Activated CD4-positive, alpha-beta T cell treated with anti-CD3 and anti-CD28 coated beads, Interleukin-2, amount 10 ng/mL, durations not matched to agents 7 days and 5 days (primary cell): ENCODE data around the gene CTU2. TPM values are rescaled to one million over a fixed set of nuclear protein-coding genes. Genes with fewer than 3 reads are reported as not detected.

Source experiments
- CTCF ChIA-PET: fragments of 350-600 bp; sonication (Branson Sonifier 250); formaldehyde crosslinking; loops from one replicate; lab custom pipeline; 2021; ENCODE audit warnings: antibody characterized with exemption; lab: Charles Lee
- POLR2A ChIA-PET: fragments of 350-600 bp; sonication (Branson Sonifier 250); formaldehyde crosslinking; loops from one replicate; lab custom pipeline; 2021; ENCODE audit warnings: antibody characterized with exemption; lab: Charles Lee
- DNase-seq: peaks from one replicate; pipeline ENCODE4 v3.0.0-alpha.2; 2020
- H3K27ac Mint-ChIP-seq: one replicate; pipeline ENCODE4 v1.8.0; 2021; ENCODE audit warnings: mild to moderate bottlenecking, moderate library complexity, mixed read lengths
- H3K27me3 Mint-ChIP-seq: one replicate; pipeline ENCODE4 v1.8.0; 2021; ENCODE audit warnings: mixed read lengths
- H3K36me3 Mint-ChIP-seq: one replicate; pipeline ENCODE4 v1.8.0; 2021; ENCODE audit warnings: low read depth, mixed read lengths
- H3K4me1 Mint-ChIP-seq: one replicate; pipeline ENCODE4 v1.8.0; 2021; ENCODE audit warnings: mixed read lengths
- H3K4me3 Mint-ChIP-seq: one replicate; pipeline ENCODE4 v1.8.0; 2021; ENCODE audit warnings: mild to moderate bottlenecking, moderate library complexity, mixed read lengths
- H3K9me3 Mint-ChIP-seq: one replicate; pipeline ENCODE4 v1.8.0; 2021; ENCODE audit warnings: mixed read lengths
- total RNA-seq, 2 experiments: library from RNA; stranded (reverse); gene quantifications; one replicate each; pipeline ENCODE4 v1.2.3, GENCODE V29; 2021

The CTU2 gene
- total RNA-seq, 2 experiments from 2014 or later = 20.5 to 27.2 TPM

DNA sequence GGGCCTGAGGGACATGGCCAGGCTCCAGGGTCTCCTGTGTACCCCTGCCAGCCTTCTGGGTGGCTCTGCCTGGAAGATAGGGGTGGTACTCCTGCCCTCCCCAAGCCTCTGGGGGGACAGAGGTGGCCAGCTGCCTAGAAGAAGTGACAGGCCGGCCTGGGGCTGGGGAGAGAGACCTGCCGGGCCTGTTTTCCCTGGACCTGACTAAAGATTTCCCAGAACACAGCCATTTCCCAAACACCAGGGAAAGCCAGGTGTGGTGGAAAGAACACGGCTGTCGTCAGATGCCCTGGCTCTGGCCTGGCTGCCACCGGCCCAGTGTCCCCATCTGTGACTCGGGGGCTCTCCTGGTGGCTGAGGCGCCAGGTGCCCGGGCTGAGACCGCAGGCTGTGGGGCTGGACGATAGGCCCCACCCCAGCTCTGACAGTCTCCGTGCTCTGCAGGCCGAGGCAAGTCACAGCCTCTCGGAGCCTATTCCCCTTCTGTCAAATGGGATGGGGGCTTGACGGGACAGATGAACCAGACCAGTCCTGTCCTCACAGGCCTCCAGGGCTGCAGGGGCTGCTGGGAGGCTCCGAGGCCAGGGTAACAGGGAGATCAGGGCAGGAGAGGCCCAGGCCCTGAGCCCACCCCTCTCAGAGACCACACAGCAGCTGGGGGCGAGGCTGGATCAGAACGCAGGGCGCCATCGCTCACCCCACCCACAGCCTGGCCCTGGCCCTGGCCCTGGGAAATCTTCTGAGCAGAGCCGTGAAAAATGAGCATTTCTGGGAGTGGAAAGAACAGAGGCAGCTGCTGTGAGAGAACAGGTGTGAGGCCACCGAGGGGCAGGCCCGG, 33.1 kb downstream of the CTU2 start:
- Mint-ChIP-seq H3K4me1 (peaks cover 12% of the 10 kb centered on the region), H3K9me3 (no peaks in the 10 kb centered on the region), H3K4me3 (no peak overlapping the region), H3K36me3 (peaks cover 12% of the 10 kb centered on the region), H3K27me3 (no peaks in the 10 kb centered on the region), H3K27ac (no peak overlapping the region)
- ChIA-PET POLR2A (no interaction called here), CTCF (interaction anchor here (1.2 kb wide), 1 partner anchor 42 kb away, joined by 4 read pairs; no protein-coding TSS in a partner anchor)
- DNase-seq = no peak

GRCh38 chr16:88739977-88740726, 33.8 kb downstream of the CTU2 start:
- Mint-ChIP-seq H3K27me3 (no peaks in the 10 kb centered on the region), H3K36me3 (peaks cover 12% of the 10 kb centered on the region), H3K4me1 (peaks cover 15% of the 10 kb centered on the region), H3K9me3 (no peaks in the 10 kb centered on the region), H3K27ac (no peak overlapping the region), H3K4me3 (no peak overlapping the region)
- DNase-seq = no peak
- CTCF ChIA-PET = interaction anchor here (1.2 kb wide), 1 partner anchor 41 kb away, joined by 4 read pairs; no protein-coding TSS in a partner anchor
- POLR2A ChIA-PET = no interaction called here

GRCh38 chr16:88740727-88741055, 34.4 kb downstream of the CTU2 start:
- no peaks in the 10 kb centered on the region for H3K9me3 Mint-ChIP-seq
- ChIA-PET POLR2A (no interaction called here), CTCF (interaction anchor here (0.5 to 1.2 kb wide), 3 partner anchors 25 to 378 kb away, joined by 3 to 4 read pairs (median 3); no protein-coding TSS in a partner anchor)
- H3K27me3 Mint-ChIP-seq = no peaks in the 10 kb centered on the region
- H3K4me1 Mint-ChIP-seq = peaks cover 21% of the 10 kb centered on the region
- no peak overlapping the region for H3K27ac Mint-ChIP-seq
- peaks cover 10% of the 10 kb centered on the region for H3K36me3 Mint-ChIP-seq
- no peak overlapping the region for H3K4me3 Mint-ChIP-seq
- DNase-seq = no peak

GRCh38 chr16:88741368-88741767, 35.1 kb downstream of the CTU2 start:
- CTCF ChIA-PET = interaction anchor here (0.5 to 1.0 kb wide), 2 partner anchors 26 to 378 kb away, joined by 3 read pairs; no protein-coding TSS in a partner anchor
- H3K9me3 Mint-ChIP-seq = no peaks in the 10 kb centered on the region
- H3K27ac Mint-ChIP-seq = peak overlapping the region; percentile 72
- POLR2A ChIA-PET = no interaction called here
- peaks cover 28% of the 10 kb centered on the region for H3K4me1 Mint-ChIP-seq
- H3K4me3 Mint-ChIP-seq = no peak overlapping the region
- no peak for DNase-seq
- no peaks in the 10 kb centered on the region for H3K27me3 Mint-ChIP-seq
- peaks cover 10% of the 10 kb centered on the region for H3K36me3 Mint-ChIP-seq

DNA sequence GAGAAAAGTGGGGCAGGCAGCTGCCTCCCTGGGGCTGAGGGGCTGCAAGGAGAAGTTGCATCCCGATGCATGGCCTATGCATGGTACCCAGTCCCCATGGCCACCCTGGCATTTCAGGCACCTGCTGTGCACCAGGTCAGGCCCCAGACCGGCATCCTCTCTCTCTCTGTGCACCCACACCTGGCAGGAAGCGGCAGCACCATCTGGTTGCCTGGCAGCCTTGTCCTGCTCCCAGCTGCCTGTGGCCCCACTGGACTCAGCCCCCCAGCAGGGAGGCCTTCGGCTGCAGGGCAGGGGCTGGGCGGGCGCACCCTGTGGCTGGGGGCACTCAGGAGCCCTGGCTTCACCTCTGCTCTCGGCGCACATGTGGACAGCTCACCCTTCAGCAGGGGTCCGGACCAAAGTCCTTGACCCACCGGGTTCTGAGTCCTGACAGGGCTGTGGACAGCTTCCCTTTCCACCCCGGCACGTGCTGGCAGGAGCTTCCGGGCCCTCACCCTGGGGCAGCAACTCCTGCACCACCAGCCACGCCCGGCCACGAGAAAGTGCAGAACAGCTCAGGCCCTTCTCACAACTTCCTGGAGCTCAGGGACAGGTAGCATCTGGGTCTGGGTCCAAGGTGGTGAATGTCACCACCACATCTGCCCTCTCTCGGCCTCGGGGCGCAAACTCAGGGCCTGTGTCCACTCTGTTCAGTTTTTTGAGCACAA, 36.7 kb downstream of the CTU2 start:
- Mint-ChIP-seq H3K27ac (no peak overlapping the region), H3K36me3 (peaks cover 8% of the 10 kb centered on the region), H3K9me3 (no peaks in the 10 kb centered on the region), H3K27me3 (no peaks in the 10 kb centered on the region), H3K4me1 (peaks cover 36% of the 10 kb centered on the region), H3K4me3 (no peak overlapping the region)
- CTCF ChIA-PET = interaction anchor here (0.8 to 2.0 kb wide), 12 partner anchors 10 to 910 kb away, joined by 3 to 7 read pairs (median 4); partner anchors contain the start of gene ZC3H18
- DNase-seq = no peak
- POLR2A ChIA-PET = no interaction called here

GRCh38 chr16:88743693-88744576, 37.6 kb downstream of the CTU2 start:
- peaks cover 36% of the 10 kb centered on the region for H3K4me1 Mint-ChIP-seq
- DNase-seq = peak; percentile 75
- peaks cover 9% of the 10 kb centered on the region for H3K36me3 Mint-ChIP-seq
- no peaks in the 10 kb centered on the region for H3K27me3 Mint-ChIP-seq
- ChIA-PET POLR2A (no interaction called here), CTCF (interaction anchor here (0.8 to 2.0 kb wide), 10 partner anchors 11 to 909 kb away, joined by 3 to 7 read pairs (median 4); partner anchors contain the start of gene ZC3H18)
- H3K27ac Mint-ChIP-seq = no peak overlapping the region
- no peak overlapping the region for H3K4me3 Mint-ChIP-seq
- H3K9me3 Mint-ChIP-seq = no peaks in the 10 kb centered on the region

DNA sequence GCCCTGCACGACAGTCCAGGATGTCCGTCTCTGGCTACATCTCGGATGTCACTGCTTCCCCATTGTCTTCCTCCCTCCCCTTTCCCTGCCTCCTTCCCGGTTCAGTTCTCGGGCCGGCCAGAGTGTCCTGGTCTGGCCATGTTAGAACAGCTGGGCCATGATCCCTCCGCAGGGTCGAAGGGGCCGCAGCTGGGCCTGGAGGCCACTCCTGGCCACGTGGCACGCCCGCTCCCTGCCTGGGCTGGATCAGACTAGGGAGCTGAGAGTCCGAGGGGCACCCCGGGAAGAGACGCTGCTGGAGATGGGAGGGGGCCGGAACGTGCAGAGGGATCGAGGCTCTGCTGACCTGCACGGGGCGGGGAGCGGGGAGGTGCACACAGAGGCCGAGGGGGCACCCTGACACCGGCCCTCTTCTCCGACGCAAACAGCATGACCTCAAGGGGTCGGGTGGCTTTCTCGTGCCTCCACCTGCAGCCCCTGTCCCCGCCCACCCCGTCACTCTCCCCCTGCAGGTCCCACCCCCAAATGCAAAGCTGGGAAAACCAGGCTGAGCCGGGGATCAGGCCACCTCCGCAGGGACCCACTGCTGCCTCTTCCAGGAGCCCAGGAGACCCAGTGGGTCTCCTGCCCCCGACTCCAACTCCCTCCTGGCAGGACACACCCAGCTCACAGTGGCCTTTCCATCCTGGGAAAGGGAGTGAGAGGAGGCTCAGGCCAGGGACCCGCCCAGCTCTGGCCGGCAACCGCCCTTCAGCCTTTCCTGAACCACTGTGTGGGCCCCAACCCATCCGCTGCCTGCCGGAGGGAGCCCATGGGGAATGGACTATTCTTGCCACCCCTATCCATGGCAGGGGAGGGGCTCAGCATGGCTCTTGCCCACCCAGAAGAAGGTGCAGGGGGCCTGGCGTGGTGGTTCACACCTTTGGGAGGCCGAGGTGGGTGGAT, 38.5 kb downstream of the CTU2 start:
- CTCF ChIA-PET = interaction anchor here (0.6 to 3.8 kb wide), 7 partner anchors 8 to 422 kb away, joined by 3 to 26 read pairs (median 4); no protein-coding TSS in a partner anchor
- POLR2A ChIA-PET = no interaction called here
- Mint-ChIP-seq H3K4me1 (peaks cover 36% of the 10 kb centered on the region), H3K36me3 (peaks cover 9% of the 10 kb centered on the region), H3K27ac (peak overlapping the region; percentile 90), H3K27me3 (no peaks in the 10 kb centered on the region), H3K9me3 (no peaks in the 10 kb centered on the region), H3K4me3 (no peak overlapping the region)
- no peak for DNase-seq

GRCh38 chr16:88746506-88746905, 40.2 kb downstream of the CTU2 start:
- Mint-ChIP-seq H3K27me3 (no peaks in the 10 kb centered on the region), H3K27ac (peak overlapping the region; percentile 90), H3K4me3 (no peak overlapping the region), H3K9me3 (no peaks in the 10 kb centered on the region), H3K36me3 (peaks cover 3% of the 10 kb centered on the region), H3K4me1 (peaks cover 36% of the 10 kb centered on the region)
- ChIA-PET CTCF (interaction anchor here (1.0 to 3.8 kb wide), 4 partner anchors 8 to 37 kb away, joined by 3 to 26 read pairs (median 4); no protein-coding TSS in a partner anchor), POLR2A (no interaction called here)
- DNase-seq = no peak

- no peaks in the 10 kb centered on the region for H3K27me3 Mint-ChIP-seq
- peaks cover 3% of the 10 kb centered on the region for H3K36me3 Mint-ChIP-seq
- H3K4me3 Mint-ChIP-seq = no peak overlapping the region
- ChIA-PET POLR2A (no interaction called here), CTCF (interaction anchor here (1.0 to 3.8 kb wide), 3 partner anchors 10 to 35 kb away, joined by 3 to 26 read pairs (median 4); no protein-coding TSS in a partner anchor)
- H3K9me3 Mint-ChIP-seq = no peaks in the 10 kb centered on the region
- DNase-seq = peak; percentile 52
- H3K27ac Mint-ChIP-seq = peak overlapping the region; percentile 25
- peaks cover 36% of the 10 kb centered on the region for H3K4me1 Mint-ChIP-seq
Measured at GRCh38 chr16:88747588-88748301, 41.4 kb downstream of the CTU2 start.

DNA sequence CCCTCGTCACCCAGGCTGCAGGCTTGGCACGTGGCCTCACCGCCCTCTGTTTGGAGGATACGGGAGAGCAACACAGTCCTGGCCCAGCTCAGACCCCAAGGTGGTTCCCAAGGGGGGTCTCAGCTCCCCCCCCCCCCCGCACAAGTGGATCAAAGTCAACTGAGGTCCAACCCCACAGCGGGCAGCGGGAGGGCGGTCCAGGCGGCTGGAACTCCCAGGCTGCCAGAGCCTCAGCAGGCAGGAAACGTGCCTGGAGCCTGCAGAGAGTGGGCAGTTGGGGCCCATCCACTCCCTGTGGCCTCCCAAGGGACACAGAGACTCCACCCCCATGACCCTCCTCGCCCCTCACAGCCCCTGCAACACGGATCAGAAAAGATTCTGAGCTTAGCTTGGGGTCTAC, 42.1 kb downstream of the CTU2 start:
- Mint-ChIP-seq H3K4me1 (peaks cover 34% of the 10 kb centered on the region), H3K36me3 (peaks cover 3% of the 10 kb centered on the region), H3K9me3 (no peaks in the 10 kb centered on the region), H3K27me3 (no peaks in the 10 kb centered on the region), H3K27ac (no peak overlapping the region), H3K4me3 (no peak overlapping the region)
- ChIA-PET CTCF (interaction anchor here (0.6 to 3.8 kb wide), 3 partner anchors 9 to 77 kb away, joined by 3 to 26 read pairs (median 4); no protein-coding TSS in a partner anchor), POLR2A (no interaction called here)
- no peak for DNase-seq
